CD8-positive, alpha-beta memory T cell (primary cell): ENCODE results near the gene ECHDC1. TPM values are rescaled to one million over a fixed set of nuclear protein-coding genes. Genes with fewer than 3 reads are reported as not detected.

ENCODE experiments used
- CTCF ChIA-PET: fragments of 350-600 bp; sonication (Branson Sonifier 250); formaldehyde crosslinking; loops from one replicate; lab custom pipeline; 2021; ENCODE audit warnings: antibody characterized with exemption; lab: Charles Lee
- POLR2A ChIA-PET: fragments of 350-600 bp; sonication (Branson Sonifier 250); formaldehyde crosslinking; loops from one replicate; lab custom pipeline; 2021; ENCODE audit warnings: antibody characterized with exemption; lab: Charles Lee
- DNase-seq, 5 donors: peaks; one replicate each; pipeline versions ENCODE4 v3.0.0 to v3.0.0-alpha.2; 2020 to 2022; ENCODE audit warnings: mixed read lengths in 1 of 5
- H3K27ac ChIP-seq: one replicate; pipeline ENCODE4 v1.7.0; 2013; ENCODE audit warnings: low read depth, mild to moderate bottlenecking, low read length, moderate library complexity
- H3K27me3 ChIP-seq: 2 replicates; pipeline ENCODE4 v1.7.0; 2013; ENCODE audit warnings: low read length, mild to moderate bottlenecking; ENCODE audit not compliant: insufficient read depth, poor library complexity, severe bottlenecking
- H3K36me3 ChIP-seq: 2 replicates; pipeline ENCODE4 v1.7.0; 2013; ENCODE audit warnings: mild to moderate bottlenecking, low read length, moderate library complexity; ENCODE audit not compliant: insufficient read depth
- H3K4me1 ChIP-seq: 2 replicates; pipeline ENCODE4 v1.7.0; 2013; ENCODE audit warnings: mild to moderate bottlenecking, low read length, moderate library complexity; ENCODE audit not compliant: insufficient read depth
- H3K4me3 ChIP-seq: 2 replicates; pipeline ENCODE4 v1.7.0; 2013; ENCODE audit warnings: mild to moderate bottlenecking, low read length
- H3K9me3 ChIP-seq: 2 replicates; pipeline ENCODE4 v1.7.0; 2013; ENCODE audit warnings: mild to moderate bottlenecking, low read length
- H3K27ac Mint-ChIP-seq, 8 donors: one replicate each; pipeline ENCODE4 v1.8.0; 2020 to 2021; ENCODE audit warnings: mixed read lengths in 8 of 8, mild to moderate bottlenecking in 6 of 8, inconsistent platforms in 3 of 8, moderate library complexity in 3 of 8
- H3K27me3 Mint-ChIP-seq, 2 donors: one replicate each; pipeline ENCODE4 v1.8.0; 2020 to 2021; ENCODE audit warnings: mixed read lengths in 2 of 2, mild to moderate bottlenecking in 1 of 2, moderate library complexity in 1 of 2
- H3K36me3 Mint-ChIP-seq, 3 donors: one replicate each; pipeline ENCODE4 v1.8.0; 2020 to 2021; ENCODE audit warnings: mixed read lengths in 3 of 3, inconsistent platforms in 1 of 3, mild to moderate bottlenecking in 1 of 3
- H3K4me1 Mint-ChIP-seq, 3 donors: one replicate each; pipeline ENCODE4 v1.8.0; 2020 to 2021; ENCODE audit warnings: mixed read lengths in 3 of 3, inconsistent platforms in 1 of 3, mild to moderate bottlenecking in 1 of 3
- H3K4me3 Mint-ChIP-seq, 7 donors: one replicate each; pipeline ENCODE4 v1.8.0; 2020 to 2021; ENCODE audit warnings: mixed read lengths in 7 of 7, mild to moderate bottlenecking in 6 of 7, moderate library complexity in 4 of 7, inconsistent platforms in 2 of 7
- H3K9me3 Mint-ChIP-seq, 5 donors: one replicate each; pipeline ENCODE4 v1.8.0; 2020 to 2022; ENCODE audit warnings: mixed read lengths in 5 of 5, mild to moderate bottlenecking in 3 of 5, moderate library complexity in 2 of 5, inconsistent platforms in 1 of 5
- polyA plus RNA-seq: library from polyadenylated mRNA; unstranded; fragments of 300-500 nt; fragmentation: Illumina TruSeq; gene quantifications from one replicate; pipeline ENCODE4 v1.2.3, GENCODE V29; 2021
- total RNA-seq, 2 experiments: library from RNA; stranded (reverse); gene quantifications; one replicate each; pipeline ENCODE4 v1.2.3, GENCODE V29; 2021

Gene ECHDC1
- total and polyA plus RNA-seq, 3 experiments from 2014 or later, result 65.0 to 67.7 (median 66.3) TPM

DNA sequence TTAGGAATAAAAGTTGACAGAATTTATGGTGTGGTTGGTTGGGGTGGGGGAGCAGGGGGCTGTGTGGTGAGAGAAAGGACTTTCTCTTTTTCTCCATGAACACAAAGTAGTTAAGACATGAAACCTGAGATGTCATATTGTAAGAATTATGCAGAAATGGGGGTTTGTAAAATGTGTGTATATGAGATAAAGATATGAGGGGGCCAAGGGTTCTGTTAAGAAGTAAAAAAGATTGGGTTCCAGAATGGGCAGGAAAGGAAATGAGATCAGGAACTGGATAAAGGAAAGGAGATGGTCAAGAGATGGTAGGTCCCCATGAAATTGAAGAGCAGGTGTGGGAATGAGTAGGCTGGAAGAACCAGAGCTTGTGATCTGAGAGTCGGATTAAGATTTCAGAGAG, 67.1 kb downstream of the ECHDC1 start:
- no peak for DNase-seq
- H3K36me3 Mint-ChIP-seq, result peaks cover 0 to 6% (median 6%) of the 10 kb centered on the region in 3 donors
- CTCF ChIA-PET, result interaction anchor here (0.8 kb wide), 1 partner anchor 26 kb away, joined by 4 read pairs; no protein-coding TSS in a partner anchor
- no peaks in the 10 kb centered on the region for H3K36me3 ChIP-seq
- no peak overlapping the region for H3K27ac ChIP-seq
- no peak overlapping the region for H3K27ac Mint-ChIP-seq
- no peaks in the 10 kb centered on the region for H3K27me3 ChIP-seq
- H3K4me1 ChIP-seq, result peaks cover 15% of the 10 kb centered on the region
- no peaks in the 10 kb centered on the region for H3K27me3 Mint-ChIP-seq
- H3K9me3 Mint-ChIP-seq, result no peaks in the 10 kb centered on the region
- H3K4me1 Mint-ChIP-seq, result peaks cover 19 to 41% (median 34%) of the 10 kb centered on the region in 3 donors
- no peaks in the 10 kb centered on the region for H3K9me3 ChIP-seq
- POLR2A ChIA-PET, result interaction anchor here (0.9 kb wide), 1 partner anchor 10 kb away, joined by 3 read pairs; the partner anchor contains the start of gene RNF146
- no peak overlapping the region for H3K4me3 ChIP-seq
- no peak overlapping the region for H3K4me3 Mint-ChIP-seq

DNA sequence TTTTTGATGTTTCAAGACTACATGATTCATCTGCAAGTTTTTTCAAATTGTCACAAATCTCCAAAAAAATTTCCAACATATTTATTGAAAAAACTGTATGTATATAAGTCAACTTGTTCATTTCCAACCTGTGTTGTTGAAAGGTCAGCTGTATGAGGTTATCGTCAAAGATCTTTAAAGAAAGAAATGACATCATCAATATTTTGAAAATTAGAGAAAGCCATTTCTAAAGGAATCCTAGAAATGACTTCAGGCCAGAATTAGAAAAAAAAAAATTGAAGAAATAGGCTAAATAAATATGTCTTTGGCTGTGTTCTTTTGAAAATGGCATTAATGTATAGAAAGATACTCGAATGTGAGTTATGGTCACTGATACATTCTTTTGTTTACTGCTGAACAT, 69.9 kb downstream of the ECHDC1 start:
- CTCF ChIA-PET, result no interaction called here
- POLR2A ChIA-PET, result no interaction called here
- H3K27ac ChIP-seq, result no peak overlapping the region
- H3K36me3 ChIP-seq, result no peaks in the 10 kb centered on the region
- no peak overlapping the region for H3K4me3 ChIP-seq
- DNase-seq, result no peak
- H3K9me3 ChIP-seq, result no peaks in the 10 kb centered on the region
- Mint-ChIP-seq H3K4me1 (peaks cover 41 to 56% (median 44%) of the 10 kb centered on the region in 3 donors), H3K36me3 (peaks cover 0 to 3% (median 0%) of the 10 kb centered on the region in 3 donors), H3K27ac (peak overlapping the region in 1 of 8 donors; percentile 1), H3K4me3 (no peak overlapping the region), H3K27me3 (no peaks in the 10 kb centered on the region), H3K9me3 (no peaks in the 10 kb centered on the region)
- H3K27me3 ChIP-seq, result no peaks in the 10 kb centered on the region
- H3K4me1 ChIP-seq, result peaks cover 26% of the 10 kb centered on the region

DNA sequence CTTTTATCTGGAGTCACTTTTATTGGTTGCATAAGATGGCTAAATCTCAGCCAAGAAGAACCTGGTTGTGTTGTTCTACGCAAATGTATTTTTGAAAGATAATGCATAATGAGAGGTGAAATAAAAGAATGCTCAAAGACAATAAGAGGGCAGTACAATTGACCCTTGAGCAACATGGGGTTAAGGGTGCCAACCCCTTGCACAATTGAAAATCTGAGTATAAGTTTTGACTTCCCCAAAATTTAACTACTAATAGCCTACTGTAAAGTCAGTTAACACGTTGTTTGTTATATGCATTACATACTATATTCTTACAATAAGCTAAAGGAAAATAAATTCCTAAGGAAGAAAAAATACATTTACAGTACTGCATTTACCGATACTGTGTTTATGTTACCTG, 70.8 kb downstream of the ECHDC1 start:
- Mint-ChIP-seq H3K36me3 (peaks cover 0 to 3% (median under 1%) of the 10 kb centered on the region in 3 donors), H3K9me3 (no peaks in the 10 kb centered on the region), H3K27me3 (no peaks in the 10 kb centered on the region), H3K27ac (no peak overlapping the region), H3K4me1 (peaks cover 49 to 64% (median 54%) of the 10 kb centered on the region in 3 donors), H3K4me3 (no peak overlapping the region)
- ChIA-PET POLR2A (no interaction called here), CTCF (no interaction called here)
- H3K4me1 ChIP-seq, result peaks cover 32% of the 10 kb centered on the region
- no peak overlapping the region for H3K4me3 ChIP-seq
- DNase-seq, result no peak
- H3K27ac ChIP-seq, result no peak overlapping the region
- H3K36me3 ChIP-seq, result no peaks in the 10 kb centered on the region
- no peaks in the 10 kb centered on the region for H3K27me3 ChIP-seq
- H3K9me3 ChIP-seq, result no peaks in the 10 kb centered on the region

DNA sequence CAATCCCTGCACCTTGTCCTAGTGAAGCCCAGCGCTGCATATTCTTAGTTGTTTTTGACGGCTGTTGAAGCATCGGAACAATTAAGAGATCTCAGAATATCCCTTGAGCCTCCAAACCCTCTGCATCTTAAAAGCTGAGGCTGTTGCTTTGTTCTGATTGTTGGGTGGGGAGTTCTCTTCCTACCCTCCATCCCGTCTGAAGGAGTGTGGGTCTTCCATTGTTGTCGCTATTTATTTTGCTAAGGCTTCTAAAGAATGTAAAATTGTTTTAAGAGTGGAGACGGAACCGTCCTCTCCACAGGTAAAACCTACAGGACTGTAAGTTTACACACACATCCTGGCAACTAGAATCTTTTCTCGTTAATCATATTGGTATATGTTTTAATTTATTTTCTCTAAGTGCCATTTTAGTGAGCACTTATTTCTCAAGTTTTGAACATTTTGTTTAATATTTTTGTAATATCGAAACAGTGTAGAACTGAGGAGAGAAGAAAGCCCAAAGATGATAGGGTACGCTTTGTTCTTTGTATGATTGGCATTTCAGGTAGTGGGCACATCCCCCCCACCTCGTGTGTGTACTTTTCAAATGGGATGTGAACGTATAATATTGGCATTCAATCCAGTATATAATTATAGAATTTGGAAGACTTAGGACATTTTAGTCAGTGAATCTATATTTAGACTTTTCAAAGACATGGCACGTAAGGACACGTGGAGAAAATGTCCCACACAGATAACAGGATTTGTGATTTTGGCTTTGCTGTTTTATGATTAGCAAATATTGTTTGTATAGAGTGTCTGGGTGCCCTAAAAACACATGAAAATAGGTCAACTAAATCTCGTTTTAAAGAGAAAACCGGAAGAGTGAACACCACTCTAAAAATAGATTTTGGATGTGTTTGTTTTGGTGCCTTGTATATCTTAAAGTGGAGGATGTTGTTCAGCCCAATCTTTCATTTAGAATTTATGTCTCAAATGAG, 75.5 kb downstream of the ECHDC1 start:
- H3K36me3 Mint-ChIP-seq, result peaks cover 0 to 6% (median 2%) of the 10 kb centered on the region in 3 donors
- H3K27me3 Mint-ChIP-seq, result no peaks in the 10 kb centered on the region
- H3K4me3 Mint-ChIP-seq, result peak overlapping the region; percentile 91 to 100 (median 98)
- H3K4me1 ChIP-seq, result peaks cover 17% of the 10 kb centered on the region
- H3K4me3 ChIP-seq, result peak overlapping the region; percentile 95
- H3K27ac ChIP-seq, result peak overlapping the region; percentile 91
- peak in 1 of 5 donors; percentile 45 for DNase-seq
- peaks cover 46 to 57% (median 55%) of the 10 kb centered on the region in 3 donors for H3K4me1 Mint-ChIP-seq
- no peaks in the 10 kb centered on the region for H3K9me3 ChIP-seq
- H3K27me3 ChIP-seq, result no peaks in the 10 kb centered on the region
- POLR2A ChIA-PET, result interaction anchor here (1.2 kb wide), 1 partner anchor 1273 kb away, joined by 3 read pairs; no protein-coding TSS in a partner anchor
- peak overlapping the region; percentile 88 to 99 (median 96) for H3K27ac Mint-ChIP-seq
- CTCF ChIA-PET, result interaction anchor here (1.4 to 2.5 kb wide), 5 partner anchors 12 to 80 kb away, joined by 7 to 9 read pairs (median 8); no protein-coding TSS in a partner anchor
- H3K9me3 Mint-ChIP-seq, result no peaks in the 10 kb centered on the region
- no peaks in the 10 kb centered on the region for H3K36me3 ChIP-seq

DNA sequence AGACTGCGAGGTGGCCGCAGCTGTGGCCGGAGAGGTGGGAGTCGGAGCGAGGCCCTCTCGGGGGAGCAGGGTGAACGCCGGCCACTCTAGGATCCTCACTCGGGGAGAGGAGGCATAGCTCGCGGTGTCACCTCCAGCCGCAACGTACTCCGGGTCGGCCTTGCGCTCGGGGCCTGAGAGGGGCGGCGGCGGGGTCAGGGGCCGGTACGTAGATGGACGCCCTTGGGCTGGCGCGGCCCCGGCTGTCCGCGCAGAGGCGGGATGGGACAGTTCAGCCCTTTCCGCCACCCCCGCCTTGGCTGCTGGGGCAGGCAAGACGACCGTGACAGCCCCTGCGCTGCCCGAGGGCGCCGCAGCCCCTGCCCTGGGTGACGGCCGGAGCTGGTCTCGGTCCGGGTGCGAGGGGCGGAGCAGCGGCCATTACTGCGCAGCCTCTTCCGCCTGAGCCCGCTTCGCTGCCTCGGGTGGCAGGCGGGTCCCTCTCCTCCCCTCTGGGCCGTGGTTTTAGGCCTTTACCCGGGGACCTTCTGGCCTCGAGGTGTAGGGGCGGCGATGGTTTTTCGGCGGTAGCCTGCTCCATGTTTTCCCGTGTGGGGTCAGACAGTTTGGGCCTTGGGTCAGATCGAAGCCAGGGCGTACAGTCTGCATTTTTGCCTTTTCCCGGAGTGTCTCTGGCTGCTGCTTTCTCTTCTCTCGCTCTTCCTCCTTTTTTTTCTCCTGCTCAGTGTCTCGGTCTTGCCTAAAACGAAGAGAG, 76.3 kb downstream of the ECHDC1 start:
- Mint-ChIP-seq H3K36me3 (peaks cover 0 to 6% (median 1%) of the 10 kb centered on the region in 3 donors), H3K27ac (peak overlapping the region; percentile 94 to 99 (median 98)), H3K4me1 (peaks cover 42 to 50% (median 49%) of the 10 kb centered on the region in 3 donors), H3K27me3 (no peaks in the 10 kb centered on the region), H3K9me3 (no peaks in the 10 kb centered on the region), H3K4me3 (peak overlapping the region; percentile 91 to 100 (median 99))
- H3K36me3 ChIP-seq, result no peaks in the 10 kb centered on the region
- H3K4me3 ChIP-seq, result peak overlapping the region; percentile 95
- no peaks in the 10 kb centered on the region for H3K9me3 ChIP-seq
- no peaks in the 10 kb centered on the region for H3K27me3 ChIP-seq
- H3K27ac ChIP-seq, result peak overlapping the region; percentile 91
- peak; percentile 39 to 68 (median 43) for DNase-seq
- peaks cover 17% of the 10 kb centered on the region for H3K4me1 ChIP-seq
- ChIA-PET CTCF (interaction anchor here (0.8 to 2.5 kb wide), 19 partner anchors 8 to 1477 kb away, joined by 3 to 9 read pairs (median 7); partner anchors contain the start of genes ECHDC1 and NCOA7), POLR2A (interaction anchor here (0.6 to 1.3 kb wide), 7 partner anchors 8 to 1280 kb away, joined by 3 to 6 read pairs (median 4); partner anchors contain the start of gene TRMT11)

DNA sequence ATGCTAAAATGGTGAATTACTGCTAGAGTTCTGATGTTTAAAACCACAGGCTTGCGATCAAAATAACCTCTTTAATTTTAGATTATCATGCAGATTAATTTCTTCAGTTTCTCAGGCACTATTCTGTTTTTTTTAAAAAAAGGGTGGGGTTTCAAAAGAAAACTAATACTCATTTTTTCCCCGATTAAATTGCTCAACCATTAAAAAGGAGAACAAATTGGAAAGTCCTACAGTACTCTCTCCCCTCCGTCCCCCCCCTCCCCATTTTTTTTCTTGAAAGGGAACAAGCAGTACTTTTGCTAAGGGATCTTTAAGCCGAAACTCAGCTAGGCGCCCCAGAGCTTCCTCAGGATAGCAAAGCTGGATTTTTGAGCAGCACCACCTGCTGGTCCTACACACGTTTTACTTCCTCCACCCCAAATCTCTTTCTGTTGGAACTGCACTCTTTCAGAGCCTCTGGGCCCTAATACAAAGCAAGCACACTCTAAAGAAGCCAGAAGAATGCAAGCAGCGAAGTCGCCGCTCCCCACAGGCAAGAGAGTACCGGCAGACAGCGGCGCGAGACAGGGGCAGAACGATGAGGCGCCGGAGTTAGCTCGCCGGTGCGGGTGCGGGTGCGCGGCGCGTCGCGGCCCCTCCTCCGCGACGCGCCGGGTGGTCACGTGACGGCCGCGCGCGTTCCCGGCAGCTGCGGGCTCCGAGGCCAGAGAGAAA, 77.1 kb downstream of the ECHDC1 start, which contains the start of gene RNF146:
RNF146 (plus strand) TSS at position 687 of the 714 bp plus-strand sequence. CDS start 13,475 bp downstream, outside the sequence.
- Histone ChIP-seq H3K27ac (peak within 1 kb of the TSS; percentile 91), H3K4me3 (peak within 1 kb of the TSS; percentile 95), H3K4me1 (peaks cover 17% of the 10 kb centered on the region), H3K36me3 (no peaks in the 10 kb centered on the region), H3K9me3 (no peaks in the 10 kb centered on the region), H3K27me3 (no peaks in the 10 kb centered on the region)
- H3K27me3 Mint-ChIP-seq, result no peaks in the 10 kb centered on the region
- no peaks in the 10 kb centered on the region for H3K9me3 Mint-ChIP-seq
- CTCF ChIA-PET, result interaction anchor here (0.6 to 2.5 kb wide), 23 partner anchors 9 to 1514 kb away, joined by 3 to 9 read pairs (median 5); partner anchors contain the start of genes ECHDC1, MTCL3 and NCOA7
- peak within 1 kb of the TSS; percentile 91 to 100 (median 99) for H3K4me3 Mint-ChIP-seq
- H3K4me1 Mint-ChIP-seq, result peaks cover 37 to 47% (median 44%) of the 10 kb centered on the region in 3 donors
- peak; percentile 65 to 79 (median 73) for DNase-seq
- POLR2A ChIA-PET, result interaction anchor here (0.6 to 1.3 kb wide), 8 partner anchors 9 to 1279 kb away, joined by 3 to 6 read pairs (median 4); partner anchors contain the start of gene TRMT11
- H3K27ac Mint-ChIP-seq, result peak within 1 kb of the TSS; percentile 94 to 99 (median 98)
- H3K36me3 Mint-ChIP-seq, result peaks cover 0 to 6% (median 0%) of the 10 kb centered on the region in 3 donors

DNA sequence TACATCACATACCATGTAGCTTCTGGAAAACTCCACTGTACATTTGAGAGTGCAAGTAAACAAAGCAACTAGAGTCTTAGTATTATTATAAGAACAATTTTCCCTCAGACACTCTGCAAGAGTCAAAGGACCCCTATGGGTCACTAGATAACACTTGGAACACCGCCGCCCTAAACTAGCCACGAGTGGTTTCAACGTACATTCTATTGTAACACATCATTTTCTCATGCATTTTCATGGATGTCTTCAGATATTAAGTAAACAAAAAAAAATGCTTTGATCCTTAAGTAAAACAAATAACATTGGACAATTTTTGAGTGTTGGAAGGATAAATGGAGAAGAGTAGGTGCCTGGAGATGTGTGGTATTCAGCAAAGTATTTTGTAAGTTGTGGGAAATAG, 79.9 kb downstream of the ECHDC1 start:
- H3K4me1 ChIP-seq, result peaks cover 7% of the 10 kb centered on the region
- H3K27ac ChIP-seq, result no peak overlapping the region
- peaks cover 18 to 21% (median 20%) of the 10 kb centered on the region in 3 donors for H3K4me1 Mint-ChIP-seq
- no peak overlapping the region for H3K27ac Mint-ChIP-seq
- H3K27me3 ChIP-seq, result no peaks in the 10 kb centered on the region
- H3K36me3 ChIP-seq, result no peaks in the 10 kb centered on the region
- DNase-seq, result no peak
- peaks cover 3 to 6% of the 10 kb centered on the region in 2 donors for H3K27me3 Mint-ChIP-seq
- POLR2A ChIA-PET, result no interaction called here
- H3K4me3 ChIP-seq, result no peak overlapping the region
- H3K4me3 Mint-ChIP-seq, result no peak overlapping the region
- CTCF ChIA-PET, result interaction anchor here (1.2 to 1.4 kb wide), 2 partner anchors 12 to 252 kb away, joined by 3 to 5 read pairs; no protein-coding TSS in a partner anchor
- H3K9me3 Mint-ChIP-seq, result no peaks in the 10 kb centered on the region
- peaks cover 0 to 6% (median 0%) of the 10 kb centered on the region in 3 donors for H3K36me3 Mint-ChIP-seq
- H3K9me3 ChIP-seq, result no peaks in the 10 kb centered on the region
